Measurements from ENCODE around the gene PRUNE2. TPM values are rescaled to one million over a fixed set of nuclear protein-coding genes. Genes with fewer than 3 reads are reported as not detected.

PRUNE2 gene
- polyA plus RNA-seq, 1 donor (not counting 4 experiments of a cell fraction or from before 2014, with no cell fraction given), result 0.41 TPM

GRCh38 chr9:76756941-76757673 lies 148.8 kb downstream of the PRUNE2 start:
- Histone ChIP-seq H3K9me1 (ENCODE audit: control insufficient read depth, extremely low read depth, insufficient read depth, low read length) (no peaks in the 10 kb centered on the region), H3K79me2 (ENCODE audit: control insufficient read depth, insufficient read depth, low read length) (no peaks in the 10 kb centered on the region), H2AFZ (ENCODE audit: control insufficient read depth, low read length) (no peak overlapping the region), H3K36me3 (ENCODE audit: control insufficient read depth in 2 of 2, extremely low read depth in 1 of 2, insufficient read depth in 2 of 2, low read length in 2 of 2) (no peaks in the 10 kb centered on the region), H3K27me3 (ENCODE audit: control insufficient read depth, extremely low read depth, insufficient read depth, low read length) (no peaks in the 10 kb centered on the region), H3K4me2 (ENCODE audit: control insufficient read depth, extremely low read depth, insufficient read depth, low read depth, low read length) (no peak overlapping the region), H3K4me3 (ENCODE audit: control insufficient read depth in 2 of 3, extremely low read depth in 1 of 3, insufficient read depth in 2 of 3, low read depth in 1 of 3, low read length in 3 of 3) (no peak overlapping the region), H3K4me1 (ENCODE audit: control insufficient read depth, extremely low read depth, insufficient read depth, low read length) (no peaks in the 10 kb centered on the region), H3K27ac (ENCODE audit: control insufficient read depth, insufficient read depth, low read length) (no peak overlapping the region), H4K20me1 (ENCODE audit: control insufficient read depth, extremely low read depth, insufficient read depth, low read length) (no peaks in the 10 kb centered on the region), H3K9me3 (ENCODE audit: control insufficient read depth, low read depth, low read length) (no peaks in the 10 kb centered on the region), H3K9ac (ENCODE audit: control insufficient read depth, extremely low read depth, insufficient read depth, low read length) (no peak overlapping the region)
- TF ChIP-seq, protein P1, sequence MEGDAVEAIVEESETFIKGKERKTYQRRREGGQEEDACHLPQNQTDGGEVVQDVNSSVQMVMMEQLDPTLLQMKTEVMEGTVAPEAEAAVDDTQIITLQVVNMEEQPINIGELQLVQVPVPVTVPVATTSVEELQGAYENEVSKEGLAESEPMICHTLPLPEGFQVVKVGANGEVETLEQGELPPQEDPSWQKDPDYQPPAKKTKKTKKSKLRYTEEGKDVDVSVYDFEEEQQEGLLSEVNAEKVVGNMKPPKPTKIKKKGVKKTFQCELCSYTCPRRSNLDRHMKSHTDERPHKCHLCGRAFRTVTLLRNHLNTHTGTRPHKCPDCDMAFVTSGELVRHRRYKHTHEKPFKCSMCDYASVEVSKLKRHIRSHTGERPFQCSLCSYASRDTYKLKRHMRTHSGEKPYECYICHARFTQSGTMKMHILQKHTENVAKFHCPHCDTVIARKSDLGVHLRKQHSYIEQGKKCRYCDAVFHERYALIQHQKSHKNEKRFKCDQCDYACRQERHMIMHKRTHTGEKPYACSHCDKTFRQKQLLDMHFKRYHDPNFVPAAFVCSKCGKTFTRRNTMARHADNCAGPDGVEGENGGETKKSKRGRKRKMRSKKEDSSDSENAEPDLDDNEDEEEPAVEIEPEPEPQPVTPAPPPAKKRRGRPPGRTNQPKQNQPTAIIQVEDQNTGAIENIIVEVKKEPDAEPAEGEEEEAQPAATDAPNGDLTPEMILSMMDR (optimal IDR thresholded peaks at IDR 0.05 in 1 of 3, IDR thresholded peaks at IDR 0.05 in 1 of 3, conservative IDR thresholded peaks at IDR 0.05 in 1 of 3; ENCODE audit: extremely low read depth in 1 of 3, insufficient read depth in 2 of 3, low read length in 3 of 3), result no peak
- TF ChIP-seq EZH2 (IDR thresholded peaks at IDR 0.05; ENCODE audit: low read length), result no peak
- FAIRE-seq (no peak), DNase-seq (ENCODE audit: low read depth, low spot score) (no peak)
- dilution Hi-C loops (cut with MboI; ENCODE audit: extremely low pct_ligation_motif_present, low sequenced_read_pairs), result no loop called here

DNA sequence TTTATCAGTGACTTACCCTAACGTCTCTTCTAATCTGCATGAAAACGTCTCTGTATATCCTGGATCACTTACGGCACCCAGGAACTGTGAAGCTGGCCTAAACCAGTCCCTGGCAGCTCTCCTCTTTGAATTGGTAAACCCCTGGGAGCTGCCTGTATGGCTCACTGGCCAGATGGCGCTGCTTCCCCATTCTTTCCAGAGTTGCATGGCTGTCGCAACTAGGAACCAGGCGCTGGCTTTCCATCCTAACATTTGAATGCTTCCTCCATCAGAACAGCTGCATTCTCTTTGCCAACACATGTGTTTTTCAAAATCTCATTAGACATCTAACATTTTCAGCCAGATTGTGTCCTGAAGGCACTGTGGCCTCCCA lies 149.7 kb downstream of the PRUNE2 start:
- H3K4me2 ChIP-seq (ENCODE audit: control insufficient read depth, extremely low read depth, insufficient read depth, low read depth, low read length), result no peak overlapping the region
- no peak for TF ChIP-seq EZH2 (IDR thresholded peaks at IDR 0.05; ENCODE audit: low read length)
- TF ChIP-seq, protein P1 (optimal IDR thresholded peaks at IDR 0.05 in 1 of 3, IDR thresholded peaks at IDR 0.05 in 1 of 3, conservative IDR thresholded peaks at IDR 0.05 in 1 of 3; ENCODE audit: extremely low read depth in 1 of 3, insufficient read depth in 2 of 3, low read length in 3 of 3), result no peak
- no peaks in the 10 kb centered on the region for H3K36me3 ChIP-seq (ENCODE audit: control insufficient read depth in 2 of 2, extremely low read depth in 1 of 2, insufficient read depth in 2 of 2, low read length in 2 of 2)
- no peaks in the 10 kb centered on the region for H3K9me3 ChIP-seq (ENCODE audit: control insufficient read depth, low read depth, low read length)
- no peaks in the 10 kb centered on the region for H3K79me2 ChIP-seq (ENCODE audit: control insufficient read depth, insufficient read depth, low read length)
- no peak overlapping the region for H2AFZ ChIP-seq (ENCODE audit: control insufficient read depth, low read length)
- no peaks in the 10 kb centered on the region for H3K4me1 ChIP-seq (ENCODE audit: control insufficient read depth, extremely low read depth, insufficient read depth, low read length)
- dilution Hi-C loops (cut with MboI; ENCODE audit: extremely low pct_ligation_motif_present, low sequenced_read_pairs), result no loop called here
- no peak overlapping the region for H3K27ac ChIP-seq (ENCODE audit: control insufficient read depth, insufficient read depth, low read length)
- H3K27me3 ChIP-seq (ENCODE audit: control insufficient read depth, extremely low read depth, insufficient read depth, low read length), result no peaks in the 10 kb centered on the region
- H3K9me1 ChIP-seq (ENCODE audit: control insufficient read depth, extremely low read depth, insufficient read depth, low read length), result no peaks in the 10 kb centered on the region
- H3K4me3 ChIP-seq (ENCODE audit: control insufficient read depth in 2 of 3, extremely low read depth in 1 of 3, insufficient read depth in 2 of 3, low read depth in 1 of 3, low read length in 3 of 3), result no peak overlapping the region
- DNase-seq (ENCODE audit: low read depth, low spot score) (no peak), FAIRE-seq (no peak)
- no peaks in the 10 kb centered on the region for H4K20me1 ChIP-seq (ENCODE audit: control insufficient read depth, extremely low read depth, insufficient read depth, low read length)
- no peak overlapping the region for H3K9ac ChIP-seq (ENCODE audit: control insufficient read depth, extremely low read depth, insufficient read depth, low read length)

Measured in keratinocyte (primary cell).